CD4-positive, alpha-beta T cell (primary cell): Measurements from ENCODE around the gene ADAM22. TPM values are rescaled to one million over a fixed set of nuclear protein-coding genes. Genes with fewer than 3 reads are reported as not detected.

ENCODE experiments used
- ATAC-seq: fragments of 200-7000 bp; cut with Tn5 transposase; one replicate; pipeline ENCODE4 v1.10.0; 2022; ENCODE audit warnings: mild to moderate bottlenecking; ENCODE audit not compliant: poor library complexity
- CTCF ChIA-PET: fragments of 350-600 bp; sonication (Branson Sonifier 250); formaldehyde crosslinking; loops from one replicate; lab custom pipeline; 2021; ENCODE audit warnings: antibody characterized with exemption, inconsistent platforms; lab: Charles Lee
- POLR2A ChIA-PET: fragments of 350-600 bp; sonication (Branson Sonifier 250); formaldehyde crosslinking; loops from one replicate; lab custom pipeline; 2021; ENCODE audit warnings: antibody characterized with exemption, inconsistent platforms; lab: Charles Lee
- DNase-seq, 14 experiments: peaks; one replicate each; pipeline ENCODE4 v3.0.0-alpha.2; 2013 to 2020; ENCODE audit warnings: mixed read lengths in 2 of 14
- H3K27ac ChIP-seq, 2 donors: one replicate each; pipeline versions ENCODE4 v1.5.1 to v1.7.0; 2013; ENCODE audit warnings: low read length in 2 of 2, low read depth in 1 of 2, mild to moderate bottlenecking in 1 of 2
- H3K27me3 ChIP-seq, 2 experiments: 1 replicate in 1 of 2; 2 replicates in 1 of 2; pipeline versions ENCODE4 v1.6.1 to v1.7.0; 2013; ENCODE audit warnings: low read length in 2 of 2, control low read depth in 1 of 2, mild to moderate bottlenecking in 1 of 2, moderate library complexity in 1 of 2; ENCODE audit not compliant: insufficient read depth in 2 of 2, control insufficient read depth in 1 of 2
- H3K36me3 ChIP-seq: one replicate; pipeline ENCODE4 v1.6.1; 2013; ENCODE audit warnings: low read length, control low read depth; ENCODE audit not compliant: insufficient read depth
- H3K4me1 ChIP-seq: one replicate; pipeline ENCODE4 v1.6.1; 2013; ENCODE audit warnings: low read length, control low read depth; ENCODE audit not compliant: insufficient read depth
- H3K4me3 ChIP-seq: one replicate; pipeline ENCODE4 v1.5.1; 2013; ENCODE audit warnings: mild to moderate bottlenecking, low read length, moderate library complexity
- H3K9me3 ChIP-seq, 2 experiments: 1 replicate in 1 of 2; 2 replicates in 1 of 2; pipeline versions ENCODE4 v1.6.1 to v1.7.0; 2013; ENCODE audit warnings: low read length in 2 of 2, mild to moderate bottlenecking in 2 of 2, control low read depth in 1 of 2, moderate library complexity in 1 of 2; ENCODE audit not compliant: control insufficient read depth in 1 of 2, insufficient read depth in 1 of 2
- H3K27ac Mint-ChIP-seq: one replicate; pipeline ENCODE4 v1.8.0; 2020; ENCODE audit warnings: mixed read lengths
- H3K27me3 Mint-ChIP-seq: one replicate; pipeline ENCODE4 v1.8.0; 2021; ENCODE audit warnings: mixed read lengths
- H3K36me3 Mint-ChIP-seq: one replicate; pipeline ENCODE4 v1.8.0; 2021; ENCODE audit warnings: low read depth, mixed read lengths
- H3K4me1 Mint-ChIP-seq: one replicate; pipeline ENCODE4 v1.8.0; 2021; ENCODE audit warnings: low read depth, mixed read lengths
- H3K4me3 Mint-ChIP-seq: one replicate; pipeline ENCODE4 v1.8.0; 2020; ENCODE audit warnings: mild to moderate bottlenecking, mixed read lengths
- H3K9me3 Mint-ChIP-seq: one replicate; pipeline ENCODE4 v1.8.0; 2020; ENCODE audit warnings: mixed read lengths
- CTCF ChIP-seq: fragments of 200-600 bp; IDR thresholded peaks from one replicate; pipeline ENCODE4 v1.8.0; 2022; ENCODE audit warnings: antibody characterized with exemption, mild to moderate bottlenecking
- intact Hi-C, 2 experiments: fragments of 100-400 bp; cut with DNase I in 1 of 2; cut with micrococcal nuclease in 1 of 2; formaldehyde crosslinking; loops; one replicate each; pipeline versions ENCODE4 v1.15.1 to v1.9.0; 2023 to 2025; cut with DNase I, micrococcal nuclease
- total RNA-seq, 174 experiments: library from RNA in 2 of 174; stranded (reverse) in 2 of 174; gene quantifications; one replicate each; pipeline ENCODE4 v1.2.3 and lab custom pipeline; 2021 to 2026

Gene ADAM22
- total RNA-seq, 2 experiments from 2014 or later = 0.60 to 0.64 TPM

- Mint-ChIP-seq H3K27ac (no peak overlapping the region), H3K4me3 (no peak overlapping the region), H3K27me3 (no peaks in the 10 kb centered on the region), H3K36me3 (no peaks in the 10 kb centered on the region), H3K9me3 (no peaks in the 10 kb centered on the region), H3K4me1 (no peaks in the 10 kb centered on the region)
- H3K4me1 ChIP-seq = no peaks in the 10 kb centered on the region
- ChIA-PET CTCF (no interaction called here), POLR2A (no interaction called here)
- no peaks in the 10 kb centered on the region for H3K36me3 ChIP-seq
- DNase-seq (no peak), ATAC-seq (no peak)
- no peak for TF ChIP-seq CTCF
- H3K27me3 ChIP-seq = no peaks in the 10 kb centered on the region
- intact Hi-C loops = no loop called here
- H3K27ac ChIP-seq = no peak overlapping the region
- no peak overlapping the region for H3K4me3 ChIP-seq
- H3K9me3 ChIP-seq = no peaks in the 10 kb centered on the region
Observed at GRCh38 chr7:88083883-88084282, 149.8 kb downstream of the ADAM22 start.

- Histone ChIP-seq H3K4me3 (no peak overlapping the region), H3K4me1 (no peaks in the 10 kb centered on the region), H3K27me3 (no peaks in the 10 kb centered on the region), H3K9me3 (no peaks in the 10 kb centered on the region), H3K27ac (no peak overlapping the region), H3K36me3 (no peaks in the 10 kb centered on the region)
- POLR2A ChIA-PET = no interaction called here
- H3K9me3 Mint-ChIP-seq = no peaks in the 10 kb centered on the region
- no peaks in the 10 kb centered on the region for H3K27me3 Mint-ChIP-seq
- DNase-seq = no peak
- no peak overlapping the region for H3K4me3 Mint-ChIP-seq
- H3K4me1 Mint-ChIP-seq = peaks cover 8% of the 10 kb centered on the region
- H3K36me3 Mint-ChIP-seq = no peaks in the 10 kb centered on the region
- TF ChIP-seq CTCF = no peak
- CTCF ChIA-PET = no interaction called here
- no peak overlapping the region for H3K27ac Mint-ChIP-seq
- intact Hi-C loops = no loop called here
- ATAC-seq = no peak
Observed at GRCh38 chr7:88089561-88089960, 155.5 kb downstream of the ADAM22 start.

- Histone ChIP-seq H3K36me3 (no peaks in the 10 kb centered on the region), H3K4me1 (no peaks in the 10 kb centered on the region), H3K9me3 (no peaks in the 10 kb centered on the region), H3K27ac (no peak overlapping the region), H3K27me3 (no peaks in the 10 kb centered on the region), H3K4me3 (no peak overlapping the region)
- peaks cover 8% of the 10 kb centered on the region for H3K4me1 Mint-ChIP-seq
- H3K36me3 Mint-ChIP-seq = no peaks in the 10 kb centered on the region
- ChIA-PET CTCF (no interaction called here), POLR2A (no interaction called here)
- no peaks in the 10 kb centered on the region for H3K27me3 Mint-ChIP-seq
- H3K9me3 Mint-ChIP-seq = no peaks in the 10 kb centered on the region
- no peak for TF ChIP-seq CTCF
- no peak overlapping the region for H3K27ac Mint-ChIP-seq
- intact Hi-C loops = no loop called here
- DNase-seq (no peak), ATAC-seq (no peak)
- H3K4me3 Mint-ChIP-seq = no peak overlapping the region
Observed at GRCh38 chr7:88090240-88090639, 156.2 kb downstream of the ADAM22 start.
